Progenitor cell of endocrine pancreas (in vitro differentiated cells): ENCODE data around the gene SLC28A3. TPM values are rescaled to one million over a fixed set of nuclear protein-coding genes. Genes with fewer than 3 reads are reported as not detected.
"Not testable (repeated sequence)": the region's sequence is repeated elsewhere in the genome, so short reads cannot be mapped to it uniquely, and the experiment has no call there.

Experiments used
- DNase-seq: peaks from one replicate; pipeline ENCODE4 v3.0.0; 2021; ENCODE audit warnings: low spot score; ENCODE audit not compliant: unreplicated experiment
- H3K27ac Mint-ChIP-seq: 2 replicates; pipeline ENCODE4 v1.8.0; 2021; ENCODE audit warnings: mild to moderate bottlenecking, moderate library complexity, mixed read lengths
- H3K27me3 Mint-ChIP-seq: 2 replicates; pipeline ENCODE4 v1.8.0; 2021; ENCODE audit warnings: mixed read lengths
- H3K36me3 Mint-ChIP-seq: 2 replicates; pipeline ENCODE4 v1.8.0; 2022; ENCODE audit warnings: mixed read lengths; ENCODE audit not compliant: insufficient read depth
- H3K4me1 Mint-ChIP-seq: 2 replicates; pipeline ENCODE4 v1.8.0; 2021; ENCODE audit warnings: low read depth, mixed read lengths
- H3K4me3 Mint-ChIP-seq: 2 replicates; pipeline ENCODE4 v1.8.0; 2021; ENCODE audit warnings: low read depth, mild to moderate bottlenecking, moderate library complexity, mixed read lengths
- H3K9me3 Mint-ChIP-seq: 2 replicates; pipeline ENCODE4 v1.8.0; 2021; ENCODE audit warnings: low read depth, mixed read lengths
- CTCF ChIP-seq: fragments of 200-600 bp; sonication (generic); IDR thresholded peaks from one replicate; pipeline ENCODE4 v1.5.0; 2021; ENCODE audit warnings: antibody characterized with exemption, mild to moderate bottlenecking; ENCODE audit not compliant: unreplicated experiment
- total RNA-seq: library from RNA; stranded (reverse); gene quantifications from 2 replicates; pipeline ENCODE4 v1.2.1, GENCODE V29; 2021

SLC28A3 gene
- total RNA-seq, 1 donor from 2014 or later: 0.62 TPM

GRCh38 chr9:84366683-84367082, 26.1 kb upstream of the SLC28A3 start:
- no peak for TF ChIP-seq CTCF
- Mint-ChIP-seq H3K4me3 (no peak overlapping the region), H3K36me3 (no peaks in the 10 kb centered on the region), H3K9me3 (no peaks in the 10 kb centered on the region), H3K27me3 (peaks cover 1% of the 10 kb centered on the region), H3K4me1 (peaks cover 8% of the 10 kb centered on the region), H3K27ac (no peak overlapping the region)
- DNase-seq: no peak

GRCh38 chr9:84364894-84365490, 24.4 kb upstream of the SLC28A3 start:
- H3K9me3 Mint-ChIP-seq, H3K36me3 Mint-ChIP-seq, H3K27me3 Mint-ChIP-seq, H3K27ac Mint-ChIP-seq, H3K4me3 Mint-ChIP-seq, H3K4me1 Mint-ChIP-seq, DNase-seq: not testable (repeated sequence)

- H3K36me3 Mint-ChIP-seq: no peaks in the 10 kb centered on the region
- no peaks in the 10 kb centered on the region for H3K27me3 Mint-ChIP-seq
- H3K4me3 Mint-ChIP-seq: no peak overlapping the region
- DNase-seq: no peak
- no peaks in the 10 kb centered on the region for H3K4me1 Mint-ChIP-seq
- H3K9me3 Mint-ChIP-seq: no peaks in the 10 kb centered on the region
- TF ChIP-seq CTCF: no peak
- H3K27ac Mint-ChIP-seq: no peak overlapping the region
Measured at GRCh38 chr9:84361645-84362044, 21.1 kb upstream of the SLC28A3 start.

- Mint-ChIP-seq H3K9me3 (no peaks in the 10 kb centered on the region), H3K4me1 (no peaks in the 10 kb centered on the region), H3K36me3 (no peaks in the 10 kb centered on the region), H3K4me3 (no peak overlapping the region), H3K27ac (no peak overlapping the region), H3K27me3 (no peaks in the 10 kb centered on the region)
- TF ChIP-seq CTCF: no peak
- DNase-seq: no peak
Measured at GRCh38 chr9:84357275-84357674, 16.7 kb upstream of the SLC28A3 start.

- Mint-ChIP-seq H3K27ac (peak overlapping the region; percentile 32), H3K36me3 (no peaks in the 10 kb centered on the region), H3K27me3 (no peaks in the 10 kb centered on the region), H3K4me1 (no peaks in the 10 kb centered on the region), H3K9me3 (no peaks in the 10 kb centered on the region), H3K4me3 (no peak overlapping the region)
- no peak for TF ChIP-seq CTCF
- DNase-seq: no peak
Measured at GRCh38 chr9:84354035-84354434, 13.5 kb upstream of the SLC28A3 start.

- H3K36me3 Mint-ChIP-seq: no peaks in the 10 kb centered on the region
Measured at GRCh38 chr9:84349671-84350070, 9.1 kb upstream of the SLC28A3 start.

More at GRCh38 chr9:84349671-84350070, 9.1 kb upstream of the SLC28A3 start:
- no peak overlapping the region for H3K4me3 Mint-ChIP-seq
- H3K27ac Mint-ChIP-seq: no peak overlapping the region
- no peak for TF ChIP-seq CTCF
- DNase-seq: no peak
- H3K4me1 Mint-ChIP-seq: no peaks in the 10 kb centered on the region
- H3K27me3 Mint-ChIP-seq: no peaks in the 10 kb centered on the region
- no peaks in the 10 kb centered on the region for H3K9me3 Mint-ChIP-seq
